ENCODE data around the gene ATG10.

Gene ATG10

DNA sequence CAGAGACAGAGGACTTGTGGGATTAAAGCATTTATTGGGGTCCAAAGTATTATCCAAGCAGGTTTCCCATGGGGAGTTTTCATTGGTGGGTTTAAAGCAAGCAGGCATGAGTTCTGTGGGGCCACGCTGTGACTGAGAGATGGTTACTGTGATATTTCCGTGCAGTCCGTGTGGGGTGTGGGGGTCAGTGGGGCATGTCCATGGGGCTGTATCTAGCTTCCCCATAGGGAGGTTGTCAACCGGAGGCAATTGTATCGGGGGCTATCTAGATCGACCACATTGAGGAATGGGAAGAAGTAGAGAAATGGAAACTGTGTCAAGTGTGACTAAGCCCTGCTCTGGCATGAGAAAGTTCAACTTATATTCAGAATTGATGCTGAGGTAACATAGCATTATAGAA lies 313.4 kb downstream of the ATG10 start:
- DNase-seq = no peak

- DNase-seq = no peak
Measured at GRCh38 chr5:82287625-82288024, 315.8 kb downstream of the ATG10 start.

GRCh38 chr5:82290005-82290404 lies 318.2 kb downstream of the ATG10 start:
- no peak for DNase-seq

GRCh38 chr5:82290908-82291307 lies 319.1 kb downstream of the ATG10 start:
- no peak for DNase-seq

- DNase-seq = no peak
Measured at GRCh38 chr5:82291420-82291819, 319.6 kb downstream of the ATG10 start.

DNA sequence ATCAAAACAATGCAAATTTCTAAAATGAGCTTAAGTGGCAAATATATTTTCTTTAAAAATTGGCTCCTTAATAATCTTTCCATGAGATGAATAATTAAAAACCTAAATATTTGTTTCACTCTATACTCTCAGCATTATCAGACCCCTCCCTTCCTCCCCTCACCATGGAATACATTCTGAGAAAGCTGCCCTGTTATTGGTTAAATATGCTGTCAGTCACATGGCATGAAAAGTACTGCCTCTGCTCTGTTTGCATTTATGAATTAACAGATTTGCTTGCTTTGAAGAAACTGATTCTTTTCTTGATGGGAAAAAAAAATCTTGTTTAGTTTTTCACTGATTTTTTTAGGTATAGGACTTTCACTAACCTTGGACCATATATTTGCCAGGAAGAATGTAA lies 323.3 kb downstream of the ATG10 start:
- no peak for DNase-seq

GRCh38 chr5:82295959-82296531 lies 324.2 kb downstream of the ATG10 start:
- DNase-seq = no peak

DNA sequence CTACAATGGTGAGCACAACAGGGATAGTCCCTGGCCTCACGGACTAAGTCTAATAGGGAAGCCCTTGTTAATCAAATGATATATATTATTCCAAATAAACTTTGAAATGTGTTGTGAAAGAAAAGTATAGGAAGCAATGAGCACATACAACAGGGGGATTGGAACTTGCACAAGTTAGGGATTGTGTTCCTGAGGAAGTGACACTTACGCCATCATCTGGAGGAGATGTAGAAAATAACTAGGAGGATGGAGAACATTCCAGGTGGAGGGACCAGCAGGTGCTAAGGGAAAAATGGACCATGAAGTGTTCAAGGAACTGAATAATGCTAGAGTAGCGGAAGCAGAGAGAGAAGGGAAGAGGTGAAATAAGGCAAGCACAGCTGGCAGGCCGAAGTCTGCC lies 325.1 kb downstream of the ATG10 start:
- DNase-seq = no peak

GRCh38 chr5:82297711-82298110 lies 325.9 kb downstream of the ATG10 start:
- DNase-seq = no peak

DNA sequence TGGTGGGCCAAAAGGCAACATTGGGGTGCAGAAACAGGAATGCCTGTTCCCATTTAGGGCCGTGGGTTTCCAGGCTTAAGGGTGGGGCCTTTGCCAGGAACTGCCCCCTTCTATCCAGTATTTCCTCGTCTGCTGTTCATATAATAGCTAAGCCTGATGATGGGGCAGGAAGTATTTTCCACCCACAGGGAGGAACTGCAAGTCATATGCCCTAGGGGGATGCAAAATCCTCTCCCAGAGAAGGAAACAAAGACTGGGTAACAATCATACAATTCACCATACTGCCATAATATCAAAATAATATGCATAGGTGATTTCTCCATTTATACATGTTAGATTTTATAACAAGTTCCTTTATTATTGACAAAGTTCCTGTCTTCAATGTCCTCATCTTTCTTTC lies 326.8 kb downstream of the ATG10 start:
- DNase-seq = no peak

DNA sequence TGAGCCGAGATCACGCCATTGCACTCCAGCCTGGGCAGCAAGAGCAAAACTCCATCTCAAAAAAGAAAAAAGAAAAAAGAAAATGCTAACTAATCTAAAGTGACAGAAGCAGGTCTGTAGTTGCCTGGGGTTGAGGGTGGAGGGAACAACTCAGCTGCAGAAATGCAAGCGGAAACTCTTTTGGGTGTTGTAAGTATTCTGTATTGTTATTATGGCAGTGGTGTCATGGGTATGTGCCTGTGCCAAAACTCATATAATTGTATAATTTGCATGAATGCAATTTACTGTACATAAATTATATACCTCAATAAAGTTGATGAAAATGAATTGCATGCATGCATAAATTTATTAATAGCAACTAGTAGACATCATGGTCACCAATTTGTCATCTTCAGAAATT lies 329.4 kb downstream of the ATG10 start:
- no peak for DNase-seq
